Lung (tissue), 12 donors: Measurements from ENCODE around the gene KNDC1. TPM values are rescaled to one million over a fixed set of nuclear protein-coding genes. Genes with fewer than 3 reads are reported as not detected.

ENCODE experiments used
- ATAC-seq: fragments of 200-7000 bp; cut with Tn5 transposase; one replicate; pipeline ENCODE4 v1.9.1; 2020; ENCODE audit warnings: moderate number of reproducible peaks; ENCODE audit not compliant: insufficient read depth, low FRiP score
- DNase-seq, 3 donors: peaks; one replicate each; pipeline ENCODE4 v3.0.0-alpha.2; 2013 to 2017
- H3K27ac ChIP-seq, 2 donors: one replicate each; pipeline ENCODE4 v1.5.1; 2013; ENCODE audit warnings: mild to moderate bottlenecking in 2 of 2, moderate library complexity in 2 of 2, control low read depth in 1 of 2, inconsistent platforms in 1 of 2, low read depth in 1 of 2, low read length in 1 of 2
- H3K27me3 ChIP-seq, 3 donors: one replicate each; pipeline ENCODE4 v1.5.1; 2013; ENCODE audit warnings: low read length in 2 of 3; ENCODE audit not compliant: control insufficient read depth in 3 of 3, insufficient read depth in 3 of 3
- H3K36me3 ChIP-seq, 4 donors: one replicate each; pipeline ENCODE4 v1.5.1; 2013; ENCODE audit warnings: low read length in 4 of 4, mild to moderate bottlenecking in 1 of 4, moderate library complexity in 1 of 4; ENCODE audit not compliant: control insufficient read depth in 4 of 4, insufficient read depth in 4 of 4
- H3K4me1 ChIP-seq, 5 donors: one replicate each; pipeline ENCODE4 v1.5.1; 2013; ENCODE audit warnings: low read length in 5 of 5, mild to moderate bottlenecking in 2 of 5, moderate library complexity in 1 of 5; ENCODE audit not compliant: control insufficient read depth in 5 of 5, insufficient read depth in 5 of 5
- H3K4me3 ChIP-seq: one replicate; pipeline ENCODE4 v1.5.1; 2013; ENCODE audit warnings: mild to moderate bottlenecking, control low read depth, moderate library complexity
- H3K9ac ChIP-seq, 2 donors: one replicate each; pipeline ENCODE4 v1.5.1; 2013; ENCODE audit warnings: low read length in 2 of 2, control low read depth in 1 of 2; ENCODE audit not compliant: insufficient read depth in 1 of 2
- H3K9me3 ChIP-seq, 4 donors: one replicate each; pipeline ENCODE4 v1.5.1; 2013; ENCODE audit warnings: low read length in 3 of 4, mild to moderate bottlenecking in 1 of 4, moderate library complexity in 1 of 4; ENCODE audit not compliant: control insufficient read depth in 4 of 4, insufficient read depth in 3 of 4
- WGBS, 2 donors: extraction: QIAGEN DNeasy Blood & Tissue Kit; methylation state at CpG; one replicate each; pipeline ENCODE4 v1.1.7; 2013; 5-methylcytosine and 5-hydroxymethylcytosine counted together
- polyA plus RNA-seq, 2 donors: library from polyadenylated mRNA; stranded (reverse); fragments of 200-250 nt; gene quantifications; one replicate each; pipeline ENCODE4 v1.2.1, GENCODE V29; 2013
- total RNA-seq, 2 donors: library from RNA; depleted of rRNA in 1 of 2; stranded (reverse); fragments of >200 nt in 1 of 2; gene quantifications; one replicate each; pipeline ENCODE4 v1.2.1, GENCODE V29; 2014 to 2021
- TF ChIP-seq, protein P1 (sequence below): IDR thresholded peaks from 2 replicates; pipeline ENCODE4 v1.5.1; 2012; ENCODE audit warnings: mild to moderate bottlenecking; ENCODE audit errors: control extremely low read depth, extremely low read depth
- donor health status: control.
- donor health status: control.
- donor health status: Bipolar disorder and iron deficiency.
- donor health status: healthy.
- donor health status: DM: yes; HTN: yes; CAD: no.

KNDC1 gene
- total and polyA plus RNA-seq, 4 donors: 3.2 to 21.0 (median 6.7) TPM

DNA sequence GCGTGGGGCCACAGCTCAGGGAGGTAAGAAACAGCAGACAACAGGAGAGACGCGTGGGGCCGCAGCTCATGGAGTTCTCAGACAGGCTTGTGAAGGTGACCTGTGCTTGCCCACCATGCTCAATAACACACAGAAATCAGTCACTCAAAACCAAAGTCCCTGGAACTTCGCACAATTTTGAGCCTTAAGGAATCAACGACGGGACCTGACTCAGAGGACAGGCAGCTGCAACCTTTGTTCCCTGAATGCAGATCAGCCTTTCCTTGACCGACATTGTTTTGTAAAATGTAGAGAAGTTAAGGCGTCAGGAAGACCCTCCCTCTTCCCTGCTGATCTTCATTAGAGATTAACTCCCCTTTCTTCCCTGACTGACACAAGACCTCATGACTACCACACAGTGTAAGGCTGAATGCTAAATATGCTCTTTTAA is 8.5 kb upstream of the KNDC1 start:
- Histone ChIP-seq H3K9ac (no peak overlapping the region), H3K36me3 (no peaks in the 10 kb centered on the region), H3K4me3 (no peak overlapping the region), H3K4me1 (no peaks in the 10 kb centered on the region), H3K27ac (no peak overlapping the region), H3K9me3 (no peaks in the 10 kb centered on the region), H3K27me3 (peaks cover 0 to 13% (median 3%) of the 10 kb centered on the region in 3 donors)
- 34 to 58% methylated on average over 9 of the region's 9 CpGs for WGBS, 2 donors
- DNase-seq (peak in 1 of 3 donors; percentile 8), ATAC-seq (no peak)
- TF ChIP-seq, protein P1, sequence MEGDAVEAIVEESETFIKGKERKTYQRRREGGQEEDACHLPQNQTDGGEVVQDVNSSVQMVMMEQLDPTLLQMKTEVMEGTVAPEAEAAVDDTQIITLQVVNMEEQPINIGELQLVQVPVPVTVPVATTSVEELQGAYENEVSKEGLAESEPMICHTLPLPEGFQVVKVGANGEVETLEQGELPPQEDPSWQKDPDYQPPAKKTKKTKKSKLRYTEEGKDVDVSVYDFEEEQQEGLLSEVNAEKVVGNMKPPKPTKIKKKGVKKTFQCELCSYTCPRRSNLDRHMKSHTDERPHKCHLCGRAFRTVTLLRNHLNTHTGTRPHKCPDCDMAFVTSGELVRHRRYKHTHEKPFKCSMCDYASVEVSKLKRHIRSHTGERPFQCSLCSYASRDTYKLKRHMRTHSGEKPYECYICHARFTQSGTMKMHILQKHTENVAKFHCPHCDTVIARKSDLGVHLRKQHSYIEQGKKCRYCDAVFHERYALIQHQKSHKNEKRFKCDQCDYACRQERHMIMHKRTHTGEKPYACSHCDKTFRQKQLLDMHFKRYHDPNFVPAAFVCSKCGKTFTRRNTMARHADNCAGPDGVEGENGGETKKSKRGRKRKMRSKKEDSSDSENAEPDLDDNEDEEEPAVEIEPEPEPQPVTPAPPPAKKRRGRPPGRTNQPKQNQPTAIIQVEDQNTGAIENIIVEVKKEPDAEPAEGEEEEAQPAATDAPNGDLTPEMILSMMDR: no peak

DNA sequence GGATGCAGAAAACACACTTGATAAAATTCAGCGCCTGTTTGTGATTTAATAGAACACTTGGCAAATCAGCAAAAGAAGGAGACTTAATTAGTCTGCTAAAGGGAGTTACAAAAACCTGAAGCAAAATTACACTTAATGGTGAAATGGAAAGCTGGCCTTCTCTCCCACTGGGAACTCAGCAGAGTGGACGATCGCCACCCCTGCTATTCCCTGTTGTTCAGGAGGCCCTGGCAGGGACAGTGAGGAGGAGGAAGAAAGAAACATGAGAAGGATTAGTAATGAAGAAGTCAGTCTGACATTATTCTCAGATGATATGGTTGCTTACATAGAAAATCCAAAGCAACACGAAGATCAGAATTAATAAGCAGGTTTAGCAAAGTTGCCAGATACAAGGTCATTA is 5.6 kb upstream of the KNDC1 start:
- Histone ChIP-seq H3K27ac (no peak overlapping the region), H3K4me1 (peaks cover 0 to 7% (median 0%) of the 10 kb centered on the region in 5 donors), H3K4me3 (no peak overlapping the region), H3K9me3 (peaks cover 0 to 2% (median 0%) of the 10 kb centered on the region in 4 donors), H3K36me3 (no peaks in the 10 kb centered on the region), H3K9ac (no peak overlapping the region), H3K27me3 (peaks cover 0 to 13% (median 3%) of the 10 kb centered on the region in 3 donors)
- 84 to 98% methylated on average over 4 of the region's 4 CpGs for WGBS, 2 donors
- ATAC-seq (no peak), DNase-seq (no peak)
- TF ChIP-seq, protein P1: no peak

DNA sequence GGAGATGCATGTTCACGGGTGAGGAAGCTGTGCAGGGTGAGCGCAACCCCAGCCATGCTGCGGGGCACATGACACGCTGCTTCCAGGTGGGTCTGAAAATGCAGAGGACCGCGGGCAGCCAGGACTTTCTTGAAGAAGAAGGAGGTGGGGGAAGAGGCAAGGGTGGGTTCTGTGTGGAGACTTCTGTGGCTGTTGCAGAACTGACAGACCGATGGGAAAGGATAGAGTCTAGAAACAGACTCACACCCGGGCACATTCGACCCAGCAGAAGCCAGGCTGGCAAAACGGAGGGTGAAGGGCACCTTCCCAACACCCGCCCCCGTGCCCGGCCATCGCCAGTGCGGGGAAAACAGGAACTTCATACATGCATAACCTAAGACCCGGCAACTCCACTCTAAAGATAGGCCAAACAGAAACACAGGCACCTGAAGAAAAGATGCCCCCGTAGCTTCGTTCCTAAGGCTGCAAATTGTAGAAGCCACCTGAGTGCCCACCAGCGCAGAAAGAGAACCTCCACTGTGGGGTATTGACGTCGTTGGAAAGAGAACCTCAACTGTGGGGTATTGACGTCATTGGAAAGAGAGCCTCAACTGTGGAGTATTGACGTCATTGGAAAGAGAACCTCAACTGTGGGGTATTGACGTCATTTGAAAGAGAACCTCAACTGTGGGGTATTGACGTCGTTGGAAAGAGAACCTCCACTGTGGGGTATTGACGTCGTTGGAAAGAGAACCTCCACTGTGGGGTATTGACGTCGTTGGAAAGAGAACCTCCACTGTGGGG is 4.8 kb upstream of the KNDC1 start:
- no peak overlapping the region for H3K9ac ChIP-seq
- peaks cover 0 to 2% (median 0%) of the 10 kb centered on the region in 4 donors for H3K9me3 ChIP-seq
- H3K27me3 ChIP-seq: peaks cover 0 to 12% (median 3%) of the 10 kb centered on the region in 3 donors
- H3K36me3 ChIP-seq: no peaks in the 10 kb centered on the region
- TF ChIP-seq, protein P1: no peak
- H3K4me1 ChIP-seq: peaks cover 0 to 8% (median 0%) of the 10 kb centered on the region in 5 donors
- ATAC-seq (no peak), DNase-seq (no peak)
- no peak overlapping the region for H3K4me3 ChIP-seq
- H3K27ac ChIP-seq: no peak overlapping the region
- 89 to 94% methylated on average over 29 to 30 of the region's 30 CpGs for WGBS, 2 donors
